NCI-H526 treated with DMSO at 0.1 percent for 48 hours (cell line): ENCODE measurements around the gene P2RX6.

ENCODE experiments used
- DNase-seq: peaks from one replicate; lab custom pipeline; 2025; lab: John Stamatoyannopoulos, UW

The P2RX6 gene

DNA sequence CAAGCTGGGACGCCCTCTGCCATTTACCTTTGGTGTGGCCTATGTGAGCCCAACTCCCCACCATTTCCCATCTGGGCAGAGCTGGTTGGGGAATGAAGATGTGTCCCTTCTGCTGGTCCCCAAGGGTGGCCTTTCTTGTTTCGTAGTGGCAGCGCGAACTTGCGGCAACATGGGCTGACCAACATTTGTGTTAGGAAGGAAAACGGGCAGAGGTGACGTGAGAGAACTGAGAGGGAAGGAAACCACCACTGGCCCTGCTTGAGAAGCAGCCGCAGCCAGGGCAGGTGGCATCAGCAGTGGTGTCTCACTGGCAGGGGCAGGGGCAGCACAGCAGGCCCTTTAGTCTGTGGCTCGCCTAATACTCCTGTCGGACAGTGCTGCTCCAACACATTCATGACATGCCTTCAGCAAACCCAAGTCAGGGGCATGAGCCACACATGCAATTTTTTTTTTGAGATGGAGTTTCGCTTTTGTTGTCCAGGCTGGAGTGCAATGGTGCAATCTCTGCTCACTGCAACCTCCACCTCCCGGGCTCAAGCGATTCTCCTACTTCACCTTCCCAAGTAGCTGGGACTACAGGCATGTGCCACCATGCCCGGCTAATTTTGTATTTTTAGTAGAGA is 60.7 kb downstream of the P2RX6 start:
- no peak for DNase-seq

DNA sequence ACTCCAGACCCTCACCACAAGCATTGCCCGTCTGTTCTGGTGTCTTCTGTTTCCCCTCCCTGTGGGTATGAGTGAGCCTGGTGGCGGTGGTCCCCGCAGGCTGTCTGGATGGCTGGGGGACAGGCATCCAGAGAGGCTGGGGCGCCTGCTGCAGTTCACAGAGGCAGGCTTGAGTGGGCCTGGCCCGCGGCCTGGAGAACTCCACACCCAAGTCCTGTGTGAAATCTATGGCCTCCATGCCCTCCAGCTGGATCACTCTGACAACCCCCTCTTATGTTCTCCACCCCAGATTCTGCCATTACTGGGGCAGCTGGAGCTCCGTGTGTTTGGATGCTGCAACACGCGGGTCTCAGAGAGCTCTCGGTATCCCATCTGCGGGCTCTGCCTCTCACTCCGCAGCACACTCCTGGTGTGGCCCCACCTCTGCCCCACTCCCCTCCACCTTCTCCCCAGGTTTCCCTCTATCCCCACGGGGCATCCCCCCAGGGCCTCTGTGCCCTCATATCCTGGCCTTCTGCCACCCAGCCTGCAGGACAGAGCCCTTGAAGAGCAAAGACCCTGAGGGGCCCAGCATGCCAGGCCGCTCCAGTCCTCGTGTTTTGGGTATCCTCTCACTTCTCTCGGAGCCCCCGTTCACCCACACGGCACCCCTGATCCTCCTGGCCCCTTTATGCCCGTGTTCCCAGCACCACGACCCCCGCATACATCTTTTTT is 62.1 kb downstream of the P2RX6 start:
- no peak for DNase-seq
